Peyer's patch (tissue), 4 donors: Measurements from ENCODE around the gene KISS1R.

Source experiments
- CTCF ChIP-seq, 6 experiments: fragments of 450-650 bp in 4 of 6; fragments of 200-600 bp in 2 of 6; sonication (generic) in 1 of 6; IDR thresholded peaks; one replicate each; pipeline ENCODE4 v1.5.1; 2017 to 2019; ENCODE audit warnings: antibody characterized with exemption in 6 of 6, mild to moderate bottlenecking in 3 of 6, moderate library complexity in 1 of 6
- POLR2A ChIP-seq, 2 donors: fragments of 450-650 bp; IDR thresholded peaks; one replicate each; pipeline ENCODE4 v1.5.1; 2017; ENCODE audit warnings: antibody characterized with exemption in 2 of 2, mild to moderate bottlenecking in 2 of 2, moderate library complexity in 2 of 2

DNA sequence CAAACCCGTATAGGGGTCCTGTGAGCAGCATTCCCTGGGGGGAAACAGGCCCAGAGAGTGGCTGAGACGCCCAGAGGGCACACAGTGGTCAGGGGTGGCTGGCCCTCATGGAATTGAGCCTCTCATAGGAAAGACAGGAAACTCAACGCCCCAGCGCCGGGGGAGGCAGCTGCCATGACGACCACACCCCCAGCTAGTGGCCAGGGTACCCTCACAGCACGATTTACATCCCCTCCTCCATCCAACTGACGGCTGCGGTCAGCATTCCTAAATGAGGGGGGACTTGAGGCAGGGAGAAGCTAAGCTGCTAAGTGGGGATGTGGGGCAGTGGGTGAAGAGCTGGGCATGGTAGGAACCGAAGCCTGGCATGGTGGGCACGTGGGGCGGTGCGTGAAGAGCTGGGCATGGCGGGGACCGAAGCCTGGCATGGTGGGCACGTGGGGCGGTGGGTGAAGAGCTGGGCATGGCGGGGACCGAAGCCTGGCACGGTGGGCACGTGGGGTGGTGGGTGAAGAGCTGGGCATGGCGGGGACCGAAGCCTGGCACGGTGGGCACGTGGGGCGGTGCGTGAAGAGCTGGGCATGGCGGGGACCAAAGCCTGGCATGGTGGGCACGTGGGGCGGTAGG, 34.1 kb upstream of the KISS1R start:
- TF ChIP-seq CTCF (IDR thresholded peaks at IDR 0.05) (no peak), POLR2A (IDR thresholded peaks at IDR 0.05) (no peak)
